Ovary (tissue), 3 donors: Measurements from ENCODE around the gene ITGB1BP2.

Experiments used
- POLR2A ChIP-seq: fragments of 450-650 bp; IDR thresholded peaks from one replicate; pipeline ENCODE4 v1.6.1; 2017; ENCODE audit warnings: antibody characterized with exemption, mild to moderate bottlenecking, moderate library complexity
- TF ChIP-seq, protein P1 (sequence below), 3 donors: fragments of 450-650 bp in 2 of 3; fragments of 200-600 bp in 1 of 3; IDR thresholded peaks; one replicate each; pipeline versions ENCODE4 v1.5.1 to v1.8.0; 2016 to 2022; ENCODE audit warnings: antibody characterized with exemption in 3 of 3, mild to moderate bottlenecking in 1 of 3
- donor health status: DM: no; HTN: no; CAD: no.

DNA sequence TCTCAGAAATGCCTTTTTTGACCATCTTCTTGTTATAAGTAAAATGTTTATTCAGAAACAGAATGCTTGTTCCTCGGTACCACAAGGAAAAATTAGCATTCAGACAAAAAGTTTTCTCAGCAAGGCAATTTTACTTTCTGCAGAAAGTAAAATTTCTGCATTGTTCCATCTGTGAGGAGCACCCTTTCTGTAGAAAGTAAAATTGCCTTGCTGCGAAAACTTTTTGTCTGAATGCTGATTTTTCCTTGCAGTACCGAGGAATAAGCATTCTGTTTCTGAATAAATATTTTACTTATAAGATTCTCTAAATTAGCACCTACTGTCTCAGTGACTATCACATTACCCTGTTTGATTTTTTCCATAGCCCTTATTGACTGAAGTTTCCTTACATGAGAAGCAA, 24.8 kb downstream of the ITGB1BP2 start:
- TF ChIP-seq, protein P1, sequence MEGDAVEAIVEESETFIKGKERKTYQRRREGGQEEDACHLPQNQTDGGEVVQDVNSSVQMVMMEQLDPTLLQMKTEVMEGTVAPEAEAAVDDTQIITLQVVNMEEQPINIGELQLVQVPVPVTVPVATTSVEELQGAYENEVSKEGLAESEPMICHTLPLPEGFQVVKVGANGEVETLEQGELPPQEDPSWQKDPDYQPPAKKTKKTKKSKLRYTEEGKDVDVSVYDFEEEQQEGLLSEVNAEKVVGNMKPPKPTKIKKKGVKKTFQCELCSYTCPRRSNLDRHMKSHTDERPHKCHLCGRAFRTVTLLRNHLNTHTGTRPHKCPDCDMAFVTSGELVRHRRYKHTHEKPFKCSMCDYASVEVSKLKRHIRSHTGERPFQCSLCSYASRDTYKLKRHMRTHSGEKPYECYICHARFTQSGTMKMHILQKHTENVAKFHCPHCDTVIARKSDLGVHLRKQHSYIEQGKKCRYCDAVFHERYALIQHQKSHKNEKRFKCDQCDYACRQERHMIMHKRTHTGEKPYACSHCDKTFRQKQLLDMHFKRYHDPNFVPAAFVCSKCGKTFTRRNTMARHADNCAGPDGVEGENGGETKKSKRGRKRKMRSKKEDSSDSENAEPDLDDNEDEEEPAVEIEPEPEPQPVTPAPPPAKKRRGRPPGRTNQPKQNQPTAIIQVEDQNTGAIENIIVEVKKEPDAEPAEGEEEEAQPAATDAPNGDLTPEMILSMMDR (IDR thresholded peaks at IDR 0.05): no peak
- TF ChIP-seq POLR2A: no peak
